ENCODE results near the gene LIN28A.

- TF ChIP-seq PATZ1 (CRISPR knock-in tag; IDR thresholded peaks at IDR 0.05; ENCODE audit: borderline replicate concordance), result no peak
- TF ChIP-seq TSHZ2 (CRISPR knock-in tag; IDR thresholded peaks at IDR 0.05), result no peak
- TF ChIP-seq RARB (CRISPR knock-in tag; IDR thresholded peaks at IDR 0.05), result no peak
- no peak for TF ChIP-seq PPARA (CRISPR knock-in tag; IDR thresholded peaks at IDR 0.05; ENCODE audit: borderline replicate concordance)
- TF ChIP-seq TCF4 (CRISPR knock-in tag; IDR thresholded peaks at IDR 0.05; ENCODE audit: borderline replicate concordance), result no peak
- no peak for TF ChIP-seq CSRNP3 (CRISPR knock-in tag; IDR thresholded peaks at IDR 0.05)
These were observed 6.6 kb downstream of the LIN28A start for GRCh38 chr1:26417111-26417759.
